NT2/D1 (cell line): ENCODE results near the gene TIAM2.

Experiments used
- YY1 ChIP-seq: IDR thresholded peaks from 2 replicates; pipeline ENCODE4 v1.6.1; 2011; ENCODE audit not compliant: insufficient read length, insufficient read depth
- ZNF274 ChIP-seq: IDR thresholded peaks from 2 replicates; pipeline ENCODE4 v1.6.1; 2011; ENCODE audit warnings: mild to moderate bottlenecking, low read depth, low read length

- TF ChIP-seq ZNF274 (no peak), YY1 (no peak)
Observed at GRCh38 chr6:155264693-155265320, 269.7 kb downstream of the TIAM2 start.
